Nephron (organoid): Measurements from ENCODE around the gene ETHE1.
"Not testable (repeated sequence)": the region's sequence is repeated elsewhere in the genome, so short reads cannot be mapped to it uniquely, and the experiment has no call there.

Experiments used
- H3K27ac Mint-ChIP-seq, 3 experiments: 2 replicates each; pipeline ENCODE4 v1.8.0; 2020; ENCODE audit warnings: mixed read lengths in 3 of 3, mild to moderate bottlenecking in 2 of 3, moderate library complexity in 1 of 3
- H3K27me3 Mint-ChIP-seq: 2 replicates; pipeline ENCODE4 v1.8.0; 2021; ENCODE audit warnings: low read depth, mild to moderate bottlenecking, moderate library complexity, mixed read lengths
- H3K36me3 Mint-ChIP-seq: 2 replicates; pipeline ENCODE4 v1.8.0; 2020; ENCODE audit warnings: low read depth, mixed read lengths
- H3K4me1 Mint-ChIP-seq: 2 replicates; pipeline ENCODE4 v1.8.0; 2020; ENCODE audit warnings: mixed read lengths
- H3K4me3 Mint-ChIP-seq, 3 experiments: 2 replicates each; pipeline ENCODE4 v1.8.0; 2020; ENCODE audit warnings: mild to moderate bottlenecking in 3 of 3, mixed read lengths in 3 of 3, moderate library complexity in 2 of 3
- H3K9me3 Mint-ChIP-seq: 2 replicates; pipeline ENCODE4 v1.8.0; 2020; ENCODE audit warnings: mixed read lengths
- TF ChIP-seq, protein P1 (sequence below), 3 experiments: fragments of 200-600 bp; sonication (generic); IDR thresholded peaks; one replicate each; pipeline ENCODE4 v1.5.0; 2021; ENCODE audit warnings: antibody characterized with exemption in 3 of 3; ENCODE audit not compliant: unreplicated experiment in 3 of 3

The ETHE1 gene

DNA sequence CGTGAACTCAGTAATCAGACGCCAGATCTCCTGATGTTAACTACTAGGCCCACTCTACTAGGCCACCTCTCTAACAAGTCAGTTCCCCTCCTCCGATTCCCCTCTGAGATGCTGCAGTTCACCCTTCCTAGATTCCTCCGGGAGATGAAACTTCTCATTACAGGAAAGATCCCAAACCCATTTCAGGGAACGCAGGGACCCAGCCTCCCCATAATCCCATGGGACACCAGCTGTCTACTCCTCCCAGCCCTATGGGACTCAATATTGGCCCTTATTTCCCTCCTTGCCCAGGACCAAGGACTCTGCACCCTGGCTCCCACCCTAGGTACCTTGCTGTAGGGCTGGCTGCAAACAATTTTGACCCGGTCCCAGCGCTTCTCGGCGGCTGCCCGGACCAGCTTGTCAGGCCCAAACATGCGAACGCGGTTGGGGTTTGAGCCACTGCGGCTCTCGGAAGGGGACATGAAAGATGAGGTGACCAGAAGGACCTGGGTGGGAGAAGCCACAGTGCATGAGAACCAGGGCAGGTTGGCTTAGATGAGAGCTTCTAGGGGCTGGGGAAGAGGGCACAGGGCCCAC, 27.4 kb upstream of the ETHE1 start:
- no peak overlapping the region for H3K4me3 Mint-ChIP-seq
- no peaks in the 10 kb centered on the region for H3K4me1 Mint-ChIP-seq
- no peaks in the 10 kb centered on the region for H3K27me3 Mint-ChIP-seq
- peaks cover 50% of the 10 kb centered on the region for H3K36me3 Mint-ChIP-seq
- no peaks in the 10 kb centered on the region for H3K9me3 Mint-ChIP-seq
- TF ChIP-seq, protein P1, sequence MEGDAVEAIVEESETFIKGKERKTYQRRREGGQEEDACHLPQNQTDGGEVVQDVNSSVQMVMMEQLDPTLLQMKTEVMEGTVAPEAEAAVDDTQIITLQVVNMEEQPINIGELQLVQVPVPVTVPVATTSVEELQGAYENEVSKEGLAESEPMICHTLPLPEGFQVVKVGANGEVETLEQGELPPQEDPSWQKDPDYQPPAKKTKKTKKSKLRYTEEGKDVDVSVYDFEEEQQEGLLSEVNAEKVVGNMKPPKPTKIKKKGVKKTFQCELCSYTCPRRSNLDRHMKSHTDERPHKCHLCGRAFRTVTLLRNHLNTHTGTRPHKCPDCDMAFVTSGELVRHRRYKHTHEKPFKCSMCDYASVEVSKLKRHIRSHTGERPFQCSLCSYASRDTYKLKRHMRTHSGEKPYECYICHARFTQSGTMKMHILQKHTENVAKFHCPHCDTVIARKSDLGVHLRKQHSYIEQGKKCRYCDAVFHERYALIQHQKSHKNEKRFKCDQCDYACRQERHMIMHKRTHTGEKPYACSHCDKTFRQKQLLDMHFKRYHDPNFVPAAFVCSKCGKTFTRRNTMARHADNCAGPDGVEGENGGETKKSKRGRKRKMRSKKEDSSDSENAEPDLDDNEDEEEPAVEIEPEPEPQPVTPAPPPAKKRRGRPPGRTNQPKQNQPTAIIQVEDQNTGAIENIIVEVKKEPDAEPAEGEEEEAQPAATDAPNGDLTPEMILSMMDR (IDR thresholded peaks at IDR 0.05; ENCODE audit: unreplicated experiment in 3 of 3): no peak
- no peak overlapping the region for H3K27ac Mint-ChIP-seq

DNA sequence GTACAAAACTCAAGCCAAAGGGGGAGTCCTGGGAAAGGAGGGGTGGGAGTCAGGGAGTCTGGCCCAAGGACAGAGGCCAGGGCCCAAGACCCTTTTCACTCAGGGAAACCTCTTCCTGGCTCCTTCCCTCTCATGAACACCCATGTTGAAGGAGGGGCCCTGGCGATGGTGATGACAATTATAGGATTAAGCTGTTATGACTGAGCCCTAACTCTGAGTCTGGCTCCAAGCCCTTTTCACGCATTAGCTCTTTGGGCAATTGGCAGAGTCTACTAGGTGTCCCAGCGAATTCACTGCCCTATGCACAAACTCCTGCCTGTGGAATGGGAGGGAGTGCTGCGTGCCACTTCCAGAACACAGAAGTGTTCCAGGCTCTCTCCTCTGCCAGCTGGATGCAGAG, 26.7 kb upstream of the ETHE1 start:
- peaks cover 56% of the 10 kb centered on the region for H3K36me3 Mint-ChIP-seq

DNA sequence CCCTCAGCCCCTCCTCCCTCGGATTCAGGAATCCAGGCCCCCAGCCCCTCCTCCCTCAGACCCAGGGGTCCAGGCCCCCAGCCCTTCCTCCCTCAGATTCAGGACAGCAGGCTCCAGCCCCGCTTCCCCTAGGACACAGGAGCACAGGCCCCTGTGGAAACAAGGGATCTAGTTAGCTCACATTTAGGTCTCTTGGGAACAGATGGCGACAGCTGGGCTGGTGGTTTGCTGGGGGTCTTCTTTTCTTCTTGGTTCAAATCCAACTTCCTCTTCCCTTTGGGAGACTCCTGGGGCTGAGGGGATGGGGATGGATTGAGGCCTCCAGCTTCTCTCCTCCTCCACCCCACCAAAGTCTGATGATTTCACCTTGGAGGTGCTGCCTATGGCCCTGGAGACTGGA, 25.6 kb upstream of the ETHE1 start:
- Mint-ChIP-seq H3K4me3 (no peak overlapping the region), H3K36me3 (peaks cover 56% of the 10 kb centered on the region)

More for the DNA sequence above, 26.7 kb upstream of the ETHE1 start:
- Mint-ChIP-seq H3K4me3 (no peak overlapping the region), H3K27me3 (no peaks in the 10 kb centered on the region), H3K9me3 (no peaks in the 10 kb centered on the region), H3K27ac (peak overlapping the region in 1 of 3 experiments; percentile 38), H3K4me1 (no peaks in the 10 kb centered on the region)
- TF ChIP-seq, protein P1 (IDR thresholded peaks at IDR 0.05; ENCODE audit: unreplicated experiment in 3 of 3): no peak

DNA sequence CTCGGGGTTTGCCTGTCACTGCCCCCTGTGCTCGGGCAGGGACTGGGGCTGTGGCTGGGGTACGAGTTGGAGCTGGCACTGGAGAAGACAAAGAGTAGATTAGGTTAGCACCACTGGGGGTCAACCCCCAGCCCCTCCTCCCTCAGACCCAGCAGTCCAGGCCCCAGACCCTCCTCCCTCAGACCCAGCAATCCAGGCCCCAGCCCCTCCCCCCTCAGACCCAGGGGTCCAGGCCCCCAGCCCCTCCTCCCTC, 25.1 kb upstream of the ETHE1 start:
- Mint-ChIP-seq H3K4me1 (no peaks in the 10 kb centered on the region), H3K36me3 (peaks cover 52% of the 10 kb centered on the region)

More for the DNA sequence above, 25.6 kb upstream of the ETHE1 start:
- Mint-ChIP-seq H3K4me1 (no peaks in the 10 kb centered on the region), H3K9me3 (no peaks in the 10 kb centered on the region), H3K27me3 (no peaks in the 10 kb centered on the region), H3K27ac (no peak overlapping the region)
- TF ChIP-seq, protein P1 (IDR thresholded peaks at IDR 0.05; ENCODE audit: unreplicated experiment in 3 of 3): no peak

DNA sequence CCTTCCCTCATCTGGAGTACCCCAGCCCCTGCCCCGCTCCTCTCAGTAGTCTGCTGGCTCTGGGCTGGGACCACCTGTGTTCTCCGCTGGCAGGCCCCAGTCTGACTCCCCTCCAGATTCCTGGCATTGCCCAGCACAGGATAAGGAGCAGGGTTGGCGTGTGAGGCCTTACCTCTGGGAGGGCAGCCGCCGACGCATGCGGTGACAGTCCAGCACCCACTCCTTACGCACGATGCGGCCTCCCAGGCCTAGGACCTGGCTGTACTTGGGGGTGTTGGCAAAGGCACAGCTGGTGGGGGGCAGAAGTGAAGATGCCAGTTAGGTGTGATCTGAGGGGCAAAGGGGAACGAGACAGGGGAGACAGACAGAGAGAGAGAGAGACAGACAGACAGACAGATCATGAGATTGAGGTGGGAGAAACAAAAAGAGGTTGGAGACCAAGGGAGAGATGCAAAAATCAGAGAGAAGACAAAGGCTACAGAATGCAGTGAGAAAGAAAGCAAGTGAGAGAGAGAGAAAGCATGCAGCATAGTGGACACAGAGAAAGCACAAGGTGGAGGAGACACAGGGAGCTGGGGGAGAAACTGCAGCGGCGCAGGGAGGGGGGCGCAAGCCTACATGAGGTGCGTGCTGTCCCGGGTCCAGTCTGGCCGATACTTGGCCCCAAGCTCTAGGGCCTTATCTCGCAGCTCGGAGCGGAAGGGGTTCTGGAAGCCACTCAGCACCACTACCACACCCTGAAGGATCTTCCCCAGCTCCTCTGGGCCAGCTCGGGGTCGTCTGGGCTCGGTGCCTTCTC, 24.6 kb upstream of the ETHE1 start:
- H3K27ac Mint-ChIP-seq: no peak overlapping the region
- H3K36me3 Mint-ChIP-seq: peaks cover 52% of the 10 kb centered on the region
- H3K4me1 Mint-ChIP-seq: no peaks in the 10 kb centered on the region
- H3K27me3 Mint-ChIP-seq: no peaks in the 10 kb centered on the region
- no peak overlapping the region for H3K4me3 Mint-ChIP-seq
- H3K9me3 Mint-ChIP-seq: no peaks in the 10 kb centered on the region
- TF ChIP-seq, protein P1 (IDR thresholded peaks at IDR 0.05; ENCODE audit: unreplicated experiment in 3 of 3): no peak

More for the DNA sequence above, 25.1 kb upstream of the ETHE1 start:
- TF ChIP-seq, protein P1 (IDR thresholded peaks at IDR 0.05; ENCODE audit: unreplicated experiment in 3 of 3): no peak
- Mint-ChIP-seq H3K27ac (no peak overlapping the region), H3K4me3 (no peak overlapping the region), H3K27me3 (no peaks in the 10 kb centered on the region), H3K9me3 (no peaks in the 10 kb centered on the region)

DNA sequence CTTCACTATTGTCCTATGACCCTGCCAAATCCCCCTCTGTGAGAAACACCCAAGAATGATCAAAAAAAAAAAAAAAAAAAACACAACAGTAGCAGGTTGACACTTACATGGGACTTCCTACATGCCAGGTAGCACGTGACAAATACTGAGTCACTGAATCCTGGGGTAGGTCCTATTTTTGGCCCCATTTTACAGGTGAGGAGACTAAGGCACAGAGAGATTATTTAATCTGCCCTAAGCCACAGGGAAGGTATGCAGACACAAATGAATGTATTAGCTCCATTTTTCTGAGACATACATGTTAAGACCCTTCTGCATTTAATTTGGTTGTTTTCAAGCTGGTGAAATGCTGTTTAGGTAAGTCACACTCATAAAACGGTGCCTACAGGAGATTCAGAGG, 21.7 kb upstream of the ETHE1 start:
- no peak overlapping the region for H3K27ac Mint-ChIP-seq
- H3K4me1 Mint-ChIP-seq: no peaks in the 10 kb centered on the region
- TF ChIP-seq, protein P1 (IDR thresholded peaks at IDR 0.05; ENCODE audit: unreplicated experiment in 3 of 3): no peak
- H3K4me3 Mint-ChIP-seq: no peak overlapping the region
- no peaks in the 10 kb centered on the region for H3K9me3 Mint-ChIP-seq
- no peaks in the 10 kb centered on the region for H3K27me3 Mint-ChIP-seq
- peaks cover 55% of the 10 kb centered on the region for H3K36me3 Mint-ChIP-seq

DNA sequence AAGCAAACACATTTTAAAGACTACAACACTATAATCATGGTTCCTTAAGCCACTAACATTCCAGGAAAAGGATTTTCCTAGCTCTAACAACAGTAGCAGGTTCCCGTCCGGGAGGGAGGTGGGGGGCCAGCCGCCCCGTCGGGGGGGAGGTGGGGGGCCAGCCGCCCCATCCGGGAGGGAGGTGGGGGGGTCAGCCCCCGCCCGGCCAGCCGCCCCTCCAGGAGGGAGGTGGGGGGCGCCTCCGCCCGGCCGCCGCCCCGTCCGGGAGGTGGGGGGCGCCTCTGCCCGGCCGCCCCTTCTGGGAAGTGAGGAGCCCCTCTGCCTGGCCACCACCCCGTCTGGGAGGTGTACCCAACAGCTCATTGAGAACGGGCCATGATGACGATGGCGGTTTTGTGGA, 20.9 kb upstream of the ETHE1 start:
- H3K36me3 Mint-ChIP-seq: peaks cover 63% of the 10 kb centered on the region
- not testable (repeated sequence) for H3K9me3 Mint-ChIP-seq, H3K4me3 Mint-ChIP-seq, H3K4me1 Mint-ChIP-seq, H3K27me3 Mint-ChIP-seq, H3K27ac Mint-ChIP-seq
